Esophagus squamous epithelium (tissue), 5 donors: ENCODE results near the gene CPXM2. TPM values are rescaled to one million over a fixed set of nuclear protein-coding genes. Genes with fewer than 3 reads are reported as not detected.

Experiments used
- DNase-seq: peaks from one replicate; lab custom pipeline; 2025; lab: John Stamatoyannopoulos, UW
- H3K27ac ChIP-seq, 4 donors: fragments of 200-600 bp; sonication (generic); one replicate each; pipeline ENCODE4 v1.5.1; 2016 to 2019; ENCODE audit warnings: mild to moderate bottlenecking in 1 of 4
- H3K27me3 ChIP-seq, 4 donors: fragments of 200-600 bp; sonication (generic); 1 replicate in 3 of 4; 2 replicates in 1 of 4; pipeline versions ENCODE4 v1.5.1 to v1.6.0; 2017 to 2021; ENCODE audit warnings: antibody characterized with exemption in 1 of 4
- H3K36me3 ChIP-seq, 3 donors: fragments of 200-600 bp; sonication (generic); one replicate each; pipeline ENCODE4 v1.5.1; 2016 to 2019
- H3K4me1 ChIP-seq, 3 donors: fragments of 200-600 bp; sonication (generic); one replicate each; pipeline ENCODE4 v1.5.1; 2017 to 2019
- H3K4me3 ChIP-seq, 4 donors: fragments of 200-600 bp; sonication (generic); 1 replicate in 3 of 4; 2 replicates in 1 of 4; pipeline ENCODE4 v1.5.1; 2016 to 2019; ENCODE audit warnings: mild to moderate bottlenecking in 2 of 4, moderate library complexity in 1 of 4
- H3K9me3 ChIP-seq, 3 donors: fragments of 200-600 bp; sonication (generic); one replicate each; pipeline ENCODE4 v1.5.1; 2016 to 2019
- POLR2A ChIP-seq, 4 donors: fragments of 450-650 bp; IDR thresholded peaks; one replicate each; pipeline ENCODE4 v1.6.1; 2017; ENCODE audit warnings: antibody characterized with exemption in 4 of 4, mild to moderate bottlenecking in 4 of 4, moderate library complexity in 3 of 4
- WGBS, 2 donors: methylation state at CpG; one replicate each; pipeline ENCODE4 v1.1.5; 2018; 5-methylcytosine and 5-hydroxymethylcytosine counted together
- intact Hi-C: fragments of 100-400 bp; cut with DNase I; formaldehyde crosslinking; loops from one replicate; pipeline ENCODE4 v1.15.0; 2022
- total RNA-seq, 4 donors: library from RNA; depleted of rRNA; stranded (reverse); fragments of >200 nt; gene quantifications; one replicate each; pipeline ENCODE4 v1.1.0, GENCODE V29; 2016
- TF ChIP-seq, protein P1 (sequence below), 6 experiments: fragments of 450-650 bp in 4 of 6; fragments of 200-600 bp in 2 of 6; sonication (generic) in 2 of 6; IDR thresholded peaks; one replicate each; pipeline ENCODE4 v1.5.1; 2016 to 2019; ENCODE audit warnings: antibody characterized with exemption in 6 of 6, mild to moderate bottlenecking in 4 of 6, moderate library complexity in 4 of 6
- donor health status: DM: yes; HTN: yes; CAD: no.

The CPXM2 gene
- total RNA-seq, 4 donors from 2014 or later = 2.5 to 9.2 (median 3.0) TPM

DNA sequence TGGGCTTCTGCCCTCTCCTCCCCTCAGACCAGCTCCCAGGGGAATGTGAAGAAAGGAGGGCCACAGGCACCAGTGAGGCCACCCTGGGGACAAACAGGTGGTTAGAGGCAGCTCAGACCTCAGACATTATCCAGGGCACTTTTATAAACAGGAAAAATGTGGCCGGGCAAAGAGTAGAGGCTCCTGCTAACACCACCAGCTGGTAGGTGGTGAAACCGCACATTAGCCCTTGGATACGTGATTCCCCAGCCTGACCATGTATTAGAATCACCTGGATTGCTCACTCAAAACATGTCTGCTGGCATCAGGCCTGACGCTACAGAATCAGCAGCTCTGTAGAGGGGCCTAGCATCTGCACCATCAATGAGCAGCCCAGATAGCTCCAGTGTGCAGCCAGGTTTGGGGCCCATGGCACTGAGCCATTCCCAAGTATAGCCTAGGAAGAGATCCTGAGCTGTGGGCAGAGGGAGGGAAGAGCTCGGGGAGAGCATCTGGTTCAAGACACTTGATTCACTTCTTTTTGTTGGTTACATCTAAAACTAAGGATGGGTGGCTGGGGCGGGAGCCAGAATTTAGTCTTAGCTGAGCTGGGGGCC lies 188.3 kb downstream of the CPXM2 start:
- WGBS, 2 donors = 60 to 68% methylated on average over 4 to 5 of the region's 6 CpGs
- intact Hi-C loops = no loop called here
- H3K27me3 ChIP-seq = no peaks in the 10 kb centered on the region
- H3K4me3 ChIP-seq = no peak overlapping the region
- H3K27ac ChIP-seq = no peak overlapping the region
- no peaks in the 10 kb centered on the region for H3K4me1 ChIP-seq
- no peaks in the 10 kb centered on the region for H3K9me3 ChIP-seq
- H3K36me3 ChIP-seq = no peaks in the 10 kb centered on the region
- TF ChIP-seq, protein P1, sequence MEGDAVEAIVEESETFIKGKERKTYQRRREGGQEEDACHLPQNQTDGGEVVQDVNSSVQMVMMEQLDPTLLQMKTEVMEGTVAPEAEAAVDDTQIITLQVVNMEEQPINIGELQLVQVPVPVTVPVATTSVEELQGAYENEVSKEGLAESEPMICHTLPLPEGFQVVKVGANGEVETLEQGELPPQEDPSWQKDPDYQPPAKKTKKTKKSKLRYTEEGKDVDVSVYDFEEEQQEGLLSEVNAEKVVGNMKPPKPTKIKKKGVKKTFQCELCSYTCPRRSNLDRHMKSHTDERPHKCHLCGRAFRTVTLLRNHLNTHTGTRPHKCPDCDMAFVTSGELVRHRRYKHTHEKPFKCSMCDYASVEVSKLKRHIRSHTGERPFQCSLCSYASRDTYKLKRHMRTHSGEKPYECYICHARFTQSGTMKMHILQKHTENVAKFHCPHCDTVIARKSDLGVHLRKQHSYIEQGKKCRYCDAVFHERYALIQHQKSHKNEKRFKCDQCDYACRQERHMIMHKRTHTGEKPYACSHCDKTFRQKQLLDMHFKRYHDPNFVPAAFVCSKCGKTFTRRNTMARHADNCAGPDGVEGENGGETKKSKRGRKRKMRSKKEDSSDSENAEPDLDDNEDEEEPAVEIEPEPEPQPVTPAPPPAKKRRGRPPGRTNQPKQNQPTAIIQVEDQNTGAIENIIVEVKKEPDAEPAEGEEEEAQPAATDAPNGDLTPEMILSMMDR (IDR thresholded peaks at IDR 0.05) = no peak
- TF ChIP-seq POLR2A (IDR thresholded peaks at IDR 0.05) = no peak
- DNase-seq = no peak

Other genes starting within 250 kb of the CPXM2 start
- not detected for gene GPR26, start 225.5 kb downstream of the CPXM2 start, total RNA-seq
- 10 to 100 TPM in 2 of 4 donors, 1 to 10 TPM in 2; 4.0 to 23.0 (median 13.8) TPM for gene CHST15, start 201.8 kb upstream of the CPXM2 start, total RNA-seq